Measurements from ENCODE around the gene HSPBAP1.

DNA sequence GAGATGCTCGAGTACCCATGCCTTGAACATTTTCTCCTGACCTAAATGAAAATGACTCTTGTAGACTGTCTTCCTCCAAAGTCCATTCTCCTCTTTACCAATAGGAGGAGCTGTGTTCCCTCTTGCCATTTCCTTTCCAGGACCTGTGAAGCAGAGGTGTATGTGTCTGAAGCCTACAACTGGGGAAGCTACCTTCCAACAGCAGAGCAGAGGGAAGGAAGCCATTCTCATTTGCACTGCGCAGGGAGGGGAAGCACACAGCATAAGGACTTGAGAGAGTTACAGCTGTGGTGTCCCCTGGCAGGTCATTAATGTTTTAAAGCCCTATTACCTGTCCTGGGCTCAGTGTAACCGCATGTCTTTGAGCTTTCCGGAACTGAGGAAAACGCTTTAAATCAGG is 38.7 kb downstream of the HSPBAP1 start:
- TF ChIP-seq, protein P1, sequence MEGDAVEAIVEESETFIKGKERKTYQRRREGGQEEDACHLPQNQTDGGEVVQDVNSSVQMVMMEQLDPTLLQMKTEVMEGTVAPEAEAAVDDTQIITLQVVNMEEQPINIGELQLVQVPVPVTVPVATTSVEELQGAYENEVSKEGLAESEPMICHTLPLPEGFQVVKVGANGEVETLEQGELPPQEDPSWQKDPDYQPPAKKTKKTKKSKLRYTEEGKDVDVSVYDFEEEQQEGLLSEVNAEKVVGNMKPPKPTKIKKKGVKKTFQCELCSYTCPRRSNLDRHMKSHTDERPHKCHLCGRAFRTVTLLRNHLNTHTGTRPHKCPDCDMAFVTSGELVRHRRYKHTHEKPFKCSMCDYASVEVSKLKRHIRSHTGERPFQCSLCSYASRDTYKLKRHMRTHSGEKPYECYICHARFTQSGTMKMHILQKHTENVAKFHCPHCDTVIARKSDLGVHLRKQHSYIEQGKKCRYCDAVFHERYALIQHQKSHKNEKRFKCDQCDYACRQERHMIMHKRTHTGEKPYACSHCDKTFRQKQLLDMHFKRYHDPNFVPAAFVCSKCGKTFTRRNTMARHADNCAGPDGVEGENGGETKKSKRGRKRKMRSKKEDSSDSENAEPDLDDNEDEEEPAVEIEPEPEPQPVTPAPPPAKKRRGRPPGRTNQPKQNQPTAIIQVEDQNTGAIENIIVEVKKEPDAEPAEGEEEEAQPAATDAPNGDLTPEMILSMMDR (conservative IDR thresholded peaks at IDR 0.05) = peak; percentile 96
- no peak for TF ChIP-seq ZFX (IDR thresholded peaks at IDR 0.05)

Measured in C4-2B (cell line).